ENCODE data around the gene APOBEC3A.
"Not testable (repeated sequence)": the region's sequence is repeated elsewhere in the genome, so short reads cannot be mapped to it uniquely, and the experiment has no call there.

The APOBEC3A gene

DNA sequence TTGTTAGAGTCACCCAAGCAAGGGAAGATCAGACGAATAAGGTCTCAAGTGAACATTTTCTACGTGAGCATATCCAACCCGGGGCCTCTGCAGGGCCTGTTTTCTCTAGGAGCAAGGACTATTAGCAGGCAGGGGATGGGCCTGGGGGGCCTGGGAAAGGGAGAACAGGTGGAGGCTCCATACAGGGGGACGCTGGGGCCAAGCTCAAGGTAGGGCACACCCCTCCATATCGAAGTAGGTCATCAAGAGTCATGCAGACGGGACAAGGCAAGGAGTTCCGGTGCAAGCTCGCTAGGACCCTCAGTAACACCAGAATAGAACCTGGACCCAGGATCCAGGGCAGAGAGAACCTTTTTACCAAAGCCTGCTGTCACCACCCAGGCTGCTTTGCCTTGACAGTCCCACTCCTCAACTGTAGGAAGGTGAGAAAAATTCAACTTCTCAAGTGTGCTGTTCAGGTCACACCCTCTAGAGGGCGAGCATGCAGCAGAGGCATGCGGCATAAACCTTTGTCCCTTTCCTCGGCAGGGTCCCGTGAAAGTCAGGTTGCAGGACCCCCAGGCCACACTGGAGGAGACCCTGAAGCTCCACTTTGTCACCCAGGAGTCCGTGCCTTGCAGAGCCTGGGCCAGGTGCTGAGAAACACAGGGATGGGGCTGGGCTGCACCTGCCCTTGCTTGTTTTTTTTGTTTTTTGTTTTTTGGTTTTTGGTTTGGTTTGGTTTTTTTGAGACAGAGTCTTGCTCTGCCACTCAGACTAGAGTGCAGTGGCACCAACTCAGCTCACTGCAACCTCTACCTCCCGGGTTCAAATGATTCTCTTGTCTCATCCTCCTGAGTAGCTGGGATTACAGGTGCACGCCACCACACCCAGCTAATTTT lies 16.1 kb downstream of the APOBEC3A start:
- no peak overlapping the region for H3K9ac ChIP-seq (ENCODE audit: low read depth, low read length)
- no peaks in the 10 kb centered on the region for H3K36me3 ChIP-seq (ENCODE audit: control insufficient read depth, insufficient read depth, low read length)
- no peaks in the 10 kb centered on the region for H3K27me3 ChIP-seq (ENCODE audit: control insufficient read depth, insufficient read depth, low read length)
- H3K9me3 ChIP-seq (ENCODE audit: control insufficient read depth, insufficient read depth, low read length), result peaks cover 9% of the 10 kb centered on the region
- no peak overlapping the region for H3K4me3 ChIP-seq (ENCODE audit: low read depth, low read length)
- H3K4me1 ChIP-seq (ENCODE audit: control insufficient read depth, insufficient read depth, low read length), result no peaks in the 10 kb centered on the region

DNA sequence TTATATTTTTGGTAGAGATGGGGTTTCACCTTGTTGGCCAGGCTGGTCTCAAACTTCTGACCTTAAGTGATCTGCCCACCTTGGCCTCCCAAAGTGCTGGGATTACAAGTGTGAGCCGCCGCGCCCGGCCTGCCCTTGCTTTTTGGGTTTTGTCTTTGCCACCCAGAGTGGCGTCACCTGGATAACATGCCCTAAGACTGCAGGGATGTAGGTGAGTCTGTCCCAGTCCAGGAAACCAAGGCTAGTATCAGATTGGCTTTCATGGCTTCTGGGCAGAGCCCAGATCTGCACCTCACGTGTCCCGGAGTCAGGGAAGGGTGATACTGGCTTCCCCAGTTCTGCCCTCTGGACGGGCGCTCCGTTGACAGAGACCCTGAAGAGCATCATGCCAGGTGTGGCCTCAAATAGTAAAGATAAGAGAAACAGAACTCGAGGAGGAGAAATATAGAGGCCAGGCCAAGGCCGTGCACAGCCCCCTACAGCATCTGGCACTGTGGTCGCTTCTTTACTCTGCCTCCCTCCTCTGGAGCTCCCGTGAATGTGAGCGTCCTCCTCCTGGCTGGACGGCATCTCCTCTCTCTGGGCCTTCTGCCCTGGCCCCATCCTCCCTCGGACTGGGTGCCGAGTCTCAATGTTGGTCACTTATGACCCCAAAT lies 16.9 kb downstream of the APOBEC3A start:
- Histone ChIP-seq H3K36me3 (ENCODE audit: control insufficient read depth, insufficient read depth, low read length) (no peaks in the 10 kb centered on the region), H3K4me1 (ENCODE audit: control insufficient read depth, insufficient read depth, low read length) (no peaks in the 10 kb centered on the region), H3K4me3 (ENCODE audit: low read depth, low read length) (no peak overlapping the region), H3K9me3 (ENCODE audit: control insufficient read depth, insufficient read depth, low read length) (peaks cover 9% of the 10 kb centered on the region), H3K27me3 (ENCODE audit: control insufficient read depth, insufficient read depth, low read length) (no peaks in the 10 kb centered on the region), H3K9ac (ENCODE audit: low read depth, low read length) (no peak overlapping the region)

DNA sequence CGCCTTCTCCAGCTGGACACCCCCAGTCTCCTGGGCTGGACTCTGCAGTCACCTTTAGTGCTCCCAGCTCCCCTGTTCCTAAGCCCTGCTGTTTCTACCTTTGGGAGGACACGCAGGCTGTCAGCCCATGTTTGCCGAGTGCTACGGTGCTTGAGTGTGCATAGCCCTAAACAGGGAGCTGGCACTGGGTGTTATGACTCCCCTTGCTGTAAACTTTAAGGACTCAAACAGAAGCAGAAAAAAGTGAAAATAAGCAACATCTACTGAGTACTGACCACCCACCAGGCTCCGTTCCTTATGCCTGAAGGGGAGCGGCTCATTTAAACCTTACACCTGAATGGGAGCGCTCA lies 17.4 kb downstream of the APOBEC3A start:
- Histone ChIP-seq H3K9ac (ENCODE audit: low read depth, low read length) (no peak overlapping the region), H3K27me3 (ENCODE audit: control insufficient read depth, insufficient read depth, low read length) (no peaks in the 10 kb centered on the region), H3K36me3 (ENCODE audit: control insufficient read depth, insufficient read depth, low read length) (no peaks in the 10 kb centered on the region), H3K4me3 (ENCODE audit: low read depth, low read length) (no peak overlapping the region), H3K9me3 (ENCODE audit: control insufficient read depth, insufficient read depth, low read length) (peaks cover 9% of the 10 kb centered on the region), H3K4me1 (ENCODE audit: control insufficient read depth, insufficient read depth, low read length) (no peaks in the 10 kb centered on the region)

DNA sequence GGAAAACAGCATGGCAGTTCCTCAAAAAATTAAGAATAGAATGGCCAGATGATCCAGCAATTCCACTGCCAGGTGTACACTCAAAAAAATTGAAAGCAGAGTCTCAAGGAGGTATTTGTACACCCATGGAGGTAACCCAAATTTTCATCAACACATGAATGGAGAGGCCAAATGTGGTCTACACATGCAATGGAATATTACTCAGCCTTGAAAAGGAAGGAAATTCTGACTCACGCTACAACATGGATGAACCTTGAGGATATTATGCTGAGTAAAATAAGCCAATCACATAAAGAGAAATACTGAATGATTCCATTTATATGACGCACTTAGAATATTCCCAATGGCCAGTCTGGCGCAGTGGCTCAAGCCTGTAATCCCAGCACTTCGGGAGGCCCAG lies 19.9 kb downstream of the APOBEC3A start:
- not testable (repeated sequence) for H3K27me3 ChIP-seq (ENCODE audit: control insufficient read depth, insufficient read depth, low read length); H3K4me3 ChIP-seq (ENCODE audit: low read depth, low read length); H3K9me3 ChIP-seq (ENCODE audit: control insufficient read depth, insufficient read depth, low read length)

DNA sequence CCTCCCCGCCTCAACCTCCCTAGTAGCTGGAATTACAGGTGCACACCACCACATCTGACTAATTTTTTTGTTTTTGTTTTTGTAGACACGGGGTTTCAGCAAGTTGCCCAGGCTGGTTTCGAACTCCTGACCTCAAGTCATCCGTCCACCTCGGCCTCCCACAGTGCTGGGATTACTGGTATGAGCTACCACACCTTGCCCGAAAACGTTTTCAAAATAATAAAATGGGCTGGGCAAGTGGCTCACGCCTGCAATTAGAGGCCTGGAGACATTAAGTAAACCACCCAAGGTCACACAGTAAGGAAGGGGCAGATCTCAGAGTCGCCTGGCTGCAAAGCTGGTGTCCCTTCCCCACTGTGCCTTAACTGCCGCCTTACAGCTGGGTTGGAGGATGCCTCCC lies 23.2 kb downstream of the APOBEC3A start:
- not testable (repeated sequence) for H3K9me3 ChIP-seq (ENCODE audit: control insufficient read depth, insufficient read depth, low read length); H3K27me3 ChIP-seq (ENCODE audit: control insufficient read depth, insufficient read depth, low read length); H3K4me1 ChIP-seq (ENCODE audit: control insufficient read depth, insufficient read depth, low read length); H3K9ac ChIP-seq (ENCODE audit: low read depth, low read length); H3K36me3 ChIP-seq (ENCODE audit: control insufficient read depth, insufficient read depth, low read length); H3K4me3 ChIP-seq (ENCODE audit: low read depth, low read length)

More for the DNA sequence above, 19.9 kb downstream of the APOBEC3A start:
- H3K9ac ChIP-seq (ENCODE audit: low read depth, low read length); H3K36me3 ChIP-seq (ENCODE audit: control insufficient read depth, insufficient read depth, low read length); H3K4me1 ChIP-seq (ENCODE audit: control insufficient read depth, insufficient read depth, low read length): not testable (repeated sequence)

- H3K4me1 ChIP-seq (ENCODE audit: control insufficient read depth, insufficient read depth, low read length), result peaks cover 4% of the 10 kb centered on the region
- no peaks in the 10 kb centered on the region for H3K27me3 ChIP-seq (ENCODE audit: control insufficient read depth, insufficient read depth, low read length)
- no peak overlapping the region for H3K9ac ChIP-seq (ENCODE audit: low read depth, low read length)
- H3K9me3 ChIP-seq (ENCODE audit: control insufficient read depth, insufficient read depth, low read length), result peaks cover 2% of the 10 kb centered on the region
- H3K4me3 ChIP-seq (ENCODE audit: low read depth, low read length), result peak overlapping the region; percentile 18
- no peaks in the 10 kb centered on the region for H3K36me3 ChIP-seq (ENCODE audit: control insufficient read depth, insufficient read depth, low read length)
These were observed 23.9 kb downstream of the APOBEC3A start for GRCh38 chr22:38981005-38981991.

- Histone ChIP-seq H3K27me3 (ENCODE audit: control insufficient read depth, insufficient read depth, low read length) (no peaks in the 10 kb centered on the region), H3K9ac (ENCODE audit: low read depth, low read length) (no peak within 1 kb of the TSS), H3K36me3 (ENCODE audit: control insufficient read depth, insufficient read depth, low read length) (peaks cover 4% of the 10 kb centered on the region), H3K9me3 (ENCODE audit: control insufficient read depth, insufficient read depth, low read length) (peaks cover 1% of the 10 kb centered on the region), H3K4me1 (ENCODE audit: control insufficient read depth, insufficient read depth, low read length) (peaks cover 4% of the 10 kb centered on the region), H3K4me3 (ENCODE audit: low read depth, low read length) (peak within 1 kb of the TSS; percentile 30)
These were observed 24.9 kb downstream of the APOBEC3A start, which contains the start of gene APOBEC3B for GRCh38 chr22:38981992-38982927. Gene APOBEC3B (plus strand): TSS chr22:38982347. CDS start chr22:38982454, 107 bp downstream.

DNA sequence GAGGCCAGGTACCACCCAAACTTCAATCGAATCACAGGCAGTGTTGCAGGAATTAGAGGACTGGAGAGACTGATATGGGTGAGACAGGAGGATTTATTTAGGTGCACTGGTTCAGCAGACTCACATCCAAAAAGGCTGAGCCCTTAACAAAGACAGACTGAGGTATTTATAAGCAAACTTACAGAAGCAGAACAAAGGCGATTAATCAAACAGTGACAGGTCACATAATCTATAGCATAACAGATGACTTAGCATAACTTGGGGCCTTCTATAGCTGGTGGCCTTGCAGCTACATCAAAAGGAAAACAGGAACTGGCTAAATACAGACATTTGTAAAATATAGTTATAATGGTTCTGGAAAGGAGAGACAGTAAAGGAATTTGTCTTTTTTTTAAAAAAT lies 26.8 kb downstream of the APOBEC3A start:
- H3K27me3 ChIP-seq (ENCODE audit: control insufficient read depth, insufficient read depth, low read length), result no peaks in the 10 kb centered on the region
- peaks cover 4% of the 10 kb centered on the region for H3K4me1 ChIP-seq (ENCODE audit: control insufficient read depth, insufficient read depth, low read length)
- H3K4me3 ChIP-seq (ENCODE audit: low read depth, low read length), result no peak overlapping the region
- no peaks in the 10 kb centered on the region for H3K9me3 ChIP-seq (ENCODE audit: control insufficient read depth, insufficient read depth, low read length)
- H3K36me3 ChIP-seq (ENCODE audit: control insufficient read depth, insufficient read depth, low read length), result peaks cover 5% of the 10 kb centered on the region
- H3K9ac ChIP-seq (ENCODE audit: low read depth, low read length), result no peak overlapping the region

DNA sequence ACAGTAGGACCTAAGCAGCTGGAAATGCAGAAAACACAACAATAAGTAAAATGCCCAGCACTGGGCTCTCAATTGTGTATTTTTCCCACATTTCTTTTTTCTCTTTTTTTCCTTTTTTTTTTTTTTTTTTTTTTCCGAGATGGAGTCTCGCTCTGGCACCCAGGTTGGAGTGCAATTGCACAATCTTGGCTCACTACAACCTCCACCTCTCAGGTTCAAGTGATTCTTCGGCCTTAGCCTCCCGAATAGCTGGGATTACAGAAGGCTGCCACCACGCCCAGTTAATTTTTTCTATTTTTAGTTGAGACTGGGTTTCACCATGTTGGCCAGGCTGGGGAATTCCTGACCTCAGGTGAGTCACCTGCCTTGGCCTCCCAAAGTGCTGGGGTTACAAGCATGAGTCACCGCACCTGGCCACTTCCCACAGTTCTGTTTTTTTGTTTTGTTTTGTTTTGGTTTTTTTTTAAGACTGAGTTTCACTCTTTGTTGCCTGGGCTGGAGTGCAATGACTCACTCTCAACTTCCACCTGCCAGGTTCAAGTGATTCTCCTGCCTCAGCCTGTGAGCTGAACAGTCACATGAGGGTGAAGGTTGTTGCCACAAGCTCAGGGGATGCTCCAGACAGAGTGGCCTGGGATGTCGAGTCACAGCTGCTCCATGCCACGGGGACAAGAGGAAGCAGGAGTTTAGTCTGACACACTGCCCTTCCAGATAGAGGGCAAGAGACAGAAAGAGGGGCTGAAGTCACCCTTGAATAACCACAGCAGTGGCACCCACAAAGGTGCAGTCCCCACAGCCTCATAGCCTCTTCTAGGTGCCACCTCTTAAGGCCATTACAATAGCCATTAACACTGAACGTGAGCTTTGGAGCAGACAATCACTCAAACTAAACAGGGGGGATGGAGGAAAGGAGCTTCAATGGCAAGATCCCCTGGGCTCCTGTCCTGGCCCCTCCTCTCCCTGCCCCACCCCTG lies 27.7 kb downstream of the APOBEC3A start:
- H3K36me3 ChIP-seq (ENCODE audit: control insufficient read depth, insufficient read depth, low read length), result peaks cover 11% of the 10 kb centered on the region
- H3K9me3 ChIP-seq (ENCODE audit: control insufficient read depth, insufficient read depth, low read length); H3K9ac ChIP-seq (ENCODE audit: low read depth, low read length); H3K4me1 ChIP-seq (ENCODE audit: control insufficient read depth, insufficient read depth, low read length); H3K4me3 ChIP-seq (ENCODE audit: low read depth, low read length); H3K27me3 ChIP-seq (ENCODE audit: control insufficient read depth, insufficient read depth, low read length): not testable (repeated sequence)

GRCh38 chr22:38986629-38987028 lies 29.2 kb downstream of the APOBEC3A start:
- H3K4me3 ChIP-seq (ENCODE audit: low read depth, low read length), result no peak overlapping the region

More at GRCh38 chr22:38986629-38987028, 29.2 kb downstream of the APOBEC3A start:
- peaks cover 11% of the 10 kb centered on the region for H3K36me3 ChIP-seq (ENCODE audit: control insufficient read depth, insufficient read depth, low read length)
- peaks cover under 1% of the 10 kb centered on the region for H3K4me1 ChIP-seq (ENCODE audit: control insufficient read depth, insufficient read depth, low read length)
- no peaks in the 10 kb centered on the region for H3K27me3 ChIP-seq (ENCODE audit: control insufficient read depth, insufficient read depth, low read length)
- no peaks in the 10 kb centered on the region for H3K9me3 ChIP-seq (ENCODE audit: control insufficient read depth, insufficient read depth, low read length)
- H3K9ac ChIP-seq (ENCODE audit: low read depth, low read length), result no peak overlapping the region
